ENCODE measurements around the gene SLC7A8.

GRCh38 chr14:23086565-23086964 lies 96.9 kb downstream of the SLC7A8 start:
- TF ChIP-seq POLR2AphosphoS5 (IDR thresholded peaks at IDR 0.05) (no peak), CTCF (IDR thresholded peaks at IDR 0.05) (no peak)

All from breast epithelium (tissue), 3 donors.